Suppressor macrophage treated with lipopolysaccharide for 4 hours (primary cell): ENCODE results near the gene BMPER.

Experiments used
- DNase-seq: peaks from one replicate; pipeline ENCODE4 v3.0.0-alpha.2; 2020

The BMPER gene

GRCh38 chr7:34104992-34105391, 199.7 kb downstream of the BMPER start:
- DNase-seq, result no peak

- DNase-seq, result no peak
Measured at GRCh38 chr7:34107276-34107675, 201.9 kb downstream of the BMPER start.

GRCh38 chr7:34108165-34108564, 202.8 kb downstream of the BMPER start:
- no peak for DNase-seq

- no peak for DNase-seq
Measured at GRCh38 chr7:34109936-34110780, 204.8 kb downstream of the BMPER start.

GRCh38 chr7:34111031-34111430, 205.7 kb downstream of the BMPER start:
- DNase-seq, result no peak

GRCh38 chr7:34115503-34115902, 210.2 kb downstream of the BMPER start:
- no peak for DNase-seq

GRCh38 chr7:34117573-34117972, 212.2 kb downstream of the BMPER start:
- no peak for DNase-seq

GRCh38 chr7:34121366-34121765, 216.0 kb downstream of the BMPER start:
- no peak for DNase-seq

GRCh38 chr7:34123316-34123715, 218.0 kb downstream of the BMPER start:
- no peak for DNase-seq

GRCh38 chr7:34124765-34125164, 219.4 kb downstream of the BMPER start:
- DNase-seq, result no peak

GRCh38 chr7:34128762-34129161, 223.4 kb downstream of the BMPER start:
- no peak for DNase-seq

GRCh38 chr7:34130558-34131295, 225.4 kb downstream of the BMPER start:
- no peak for DNase-seq

- no peak for DNase-seq
Measured at GRCh38 chr7:34131371-34131770, 226.0 kb downstream of the BMPER start.

GRCh38 chr7:34133356-34133982, 228.1 kb downstream of the BMPER start:
- DNase-seq, result no peak

GRCh38 chr7:34133983-34134782, 228.8 kb downstream of the BMPER start:
- DNase-seq, result peak; percentile 1

GRCh38 chr7:34135924-34136323, 230.6 kb downstream of the BMPER start:
- DNase-seq, result no peak

GRCh38 chr7:34136698-34137097, 231.4 kb downstream of the BMPER start:
- DNase-seq, result no peak

- no peak for DNase-seq
Measured at GRCh38 chr7:34137176-34137575, 231.8 kb downstream of the BMPER start.

- no peak for DNase-seq
Measured at GRCh38 chr7:34138483-34138882, 233.1 kb downstream of the BMPER start.

GRCh38 chr7:34139086-34139485, 233.7 kb downstream of the BMPER start:
- no peak for DNase-seq

GRCh38 chr7:34140066-34140465, 234.7 kb downstream of the BMPER start:
- DNase-seq, result no peak

- no peak for DNase-seq
Measured at GRCh38 chr7:34143402-34143801, 238.1 kb downstream of the BMPER start.

GRCh38 chr7:34145603-34146002, 240.3 kb downstream of the BMPER start:
- DNase-seq, result no peak
